ENCODE results near the gene ADCK1.
A peak's percentile ranks its signal among the peaks of the same experiment; 100 is the strongest.
"Not testable (repeated sequence)": the region's sequence is repeated elsewhere in the genome, so short reads cannot be mapped to it uniquely, and the experiment has no call there.

The ADCK1 gene, protein sequence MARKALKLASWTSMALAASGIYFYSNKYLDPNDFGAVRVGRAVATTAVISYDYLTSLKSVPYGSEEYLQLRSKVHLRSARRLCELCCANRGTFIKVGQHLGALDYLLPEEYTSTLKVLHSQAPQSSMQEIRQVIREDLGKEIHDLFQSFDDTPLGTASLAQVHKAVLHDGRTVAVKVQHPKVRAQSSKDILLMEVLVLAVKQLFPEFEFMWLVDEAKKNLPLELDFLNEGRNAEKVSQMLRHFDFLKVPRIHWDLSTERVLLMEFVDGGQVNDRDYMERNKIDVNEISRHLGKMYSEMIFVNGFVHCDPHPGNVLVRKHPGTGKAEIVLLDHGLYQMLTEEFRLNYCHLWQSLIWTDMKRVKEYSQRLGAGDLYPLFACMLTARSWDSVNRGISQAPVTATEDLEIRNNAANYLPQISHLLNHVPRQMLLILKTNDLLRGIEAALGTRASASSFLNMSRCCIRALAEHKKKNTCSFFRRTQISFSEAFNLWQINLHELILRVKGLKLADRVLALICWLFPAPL

DNA sequence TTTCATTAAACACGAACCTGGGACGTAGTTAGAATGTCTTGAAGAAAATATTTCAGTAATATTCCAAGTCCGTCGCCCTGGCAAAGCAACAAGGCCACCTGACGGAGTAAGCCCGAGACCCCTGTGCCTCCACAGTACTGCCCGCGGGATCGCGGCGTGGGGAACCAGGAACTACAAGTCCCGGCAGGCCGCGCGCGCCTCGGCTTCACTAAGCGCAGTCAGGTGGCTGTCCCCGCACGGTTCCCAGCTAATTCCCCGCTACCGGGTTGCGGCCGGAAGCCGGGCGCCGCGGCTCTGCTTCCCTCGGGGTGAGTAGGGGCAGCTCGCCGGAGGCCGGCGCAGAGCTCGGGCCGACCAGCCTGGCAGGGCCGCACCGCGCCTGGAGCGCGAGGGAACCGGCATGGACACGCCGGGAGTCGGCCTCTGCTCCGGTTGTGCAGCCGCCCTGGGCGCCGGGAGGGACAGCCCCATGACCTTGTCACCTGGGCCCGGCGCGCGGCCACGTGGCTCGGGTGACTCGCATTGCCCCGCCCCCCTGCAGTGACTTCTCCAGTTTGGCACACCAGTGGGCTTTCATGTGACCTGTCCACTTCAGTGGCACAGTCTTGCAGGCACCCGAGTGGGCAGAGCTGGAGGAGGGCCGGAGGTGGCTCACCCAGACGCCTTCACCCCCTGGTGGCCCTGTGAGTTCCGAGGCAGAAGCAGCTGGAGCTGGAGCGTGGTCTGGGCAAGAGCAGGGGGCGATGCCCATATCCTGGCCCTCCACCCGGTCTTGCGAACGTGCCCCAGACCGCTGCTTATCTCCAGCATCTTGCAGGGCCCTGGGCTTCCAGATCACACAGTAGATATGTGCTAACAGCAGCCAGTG, at the start of gene ADCK1:
Gene ADCK1 (plus strand): TSS at position 247 of the 868 bp plus-strand sequence. CDS start 18,870 bp downstream, outside the sequence.
- peak; percentile 65 to 67 for DNase-seq (ENCODE audit: low read depth in 2 of 2)

DNA sequence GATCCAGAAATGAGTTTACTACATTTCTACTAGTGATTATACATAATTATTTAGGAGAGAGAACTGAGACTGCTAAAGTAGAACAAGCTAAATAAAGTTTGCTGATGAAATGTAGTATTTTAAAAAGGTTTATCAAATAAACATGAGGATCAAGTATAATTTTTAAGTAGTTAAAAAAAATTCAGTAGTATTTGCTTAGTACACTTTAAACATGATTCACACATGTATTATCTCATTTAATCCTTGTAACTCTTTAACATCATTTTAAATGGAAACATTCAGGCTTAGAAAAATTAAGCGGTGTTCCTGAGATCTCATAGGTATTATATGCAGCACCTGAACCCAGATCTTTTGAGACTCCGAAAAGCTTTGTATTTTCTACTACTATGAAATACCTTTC, 47.6 kb upstream of the ADCK1 start:
- no peak for DNase-seq (ENCODE audit: low read depth in 2 of 2)

DNA sequence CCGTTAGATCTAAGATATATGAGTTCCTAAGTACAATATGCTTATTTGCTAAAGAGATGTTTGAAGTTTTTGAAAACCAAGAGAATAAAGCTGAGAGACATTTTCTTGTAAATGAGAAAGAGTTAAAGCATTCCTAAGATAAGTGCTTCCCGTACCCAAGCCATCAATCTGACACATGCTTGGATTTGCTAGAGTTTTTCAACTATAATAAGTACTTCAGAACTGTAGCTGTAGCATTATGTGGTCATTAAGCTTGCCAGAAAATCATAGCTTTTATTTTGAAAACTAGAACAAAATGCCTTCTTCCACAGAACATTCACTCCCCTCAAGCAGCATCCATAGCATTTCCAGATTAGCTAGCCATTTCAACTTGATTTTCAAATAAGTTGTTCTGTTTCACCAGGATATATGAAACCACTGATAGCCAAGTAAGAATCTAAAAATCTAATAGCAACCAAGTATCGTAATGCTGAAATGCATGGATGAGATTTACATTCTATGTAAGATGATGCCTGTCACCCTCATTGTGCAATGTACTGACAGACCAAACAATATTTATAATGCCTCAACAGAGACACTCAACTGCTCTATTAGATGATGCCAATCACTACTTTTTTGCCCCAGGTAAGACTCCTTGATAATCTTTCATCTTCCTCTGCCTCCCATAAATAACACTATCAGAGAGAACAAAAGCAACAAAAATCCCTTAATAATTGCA, 47.0 kb upstream of the ADCK1 start:
- no peak for DNase-seq (ENCODE audit: low read depth in 2 of 2)

DNA sequence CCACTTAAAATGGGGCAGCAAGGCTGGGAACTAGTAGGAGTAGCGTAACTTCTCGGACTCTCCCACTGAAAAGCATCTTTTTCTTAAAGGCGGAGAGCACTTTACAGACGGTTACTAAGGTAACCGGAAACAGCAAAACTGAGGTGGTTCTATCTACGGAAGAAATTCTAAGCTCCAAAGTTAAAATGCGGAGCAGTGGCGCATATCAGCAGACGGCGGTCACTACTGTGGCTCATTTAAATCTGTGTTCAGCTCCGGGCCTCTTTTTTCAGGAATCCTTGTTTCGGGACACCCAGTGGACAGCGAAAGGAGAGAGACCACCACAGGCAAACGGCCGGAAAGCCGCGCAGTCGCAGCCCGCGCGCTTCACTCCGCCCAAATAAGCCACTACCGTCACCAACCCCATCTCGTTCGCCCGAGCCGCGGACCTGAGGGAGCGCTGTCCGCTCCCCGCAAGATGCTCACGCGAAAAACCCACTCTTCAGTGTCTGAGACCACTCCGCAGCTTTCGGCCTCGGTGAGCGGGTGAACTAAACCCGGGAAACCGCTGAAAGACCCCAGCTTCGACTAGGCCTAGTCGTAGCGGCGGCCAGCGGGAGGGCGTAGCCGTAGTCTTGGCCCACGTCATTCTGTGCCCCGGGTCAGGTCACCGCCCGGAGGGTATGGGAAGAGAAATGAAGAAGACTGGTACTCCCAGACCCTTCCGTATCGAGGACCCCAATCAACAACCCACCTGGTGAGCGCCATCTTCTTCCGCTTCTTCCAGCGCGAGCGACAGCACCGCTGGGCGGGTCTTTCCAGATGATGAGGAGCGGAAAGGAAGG, 39.3 kb upstream of the ADCK1 start, which contains the start of gene SNW1:
Gene SNW1 (minus strand): TSS at position 776 of the 824 bp plus-strand sequence. CDS start 29 bp downstream, at position 747.
- peak; percentile 77 to 86 for DNase-seq (ENCODE audit: low read depth in 2 of 2)

DNA sequence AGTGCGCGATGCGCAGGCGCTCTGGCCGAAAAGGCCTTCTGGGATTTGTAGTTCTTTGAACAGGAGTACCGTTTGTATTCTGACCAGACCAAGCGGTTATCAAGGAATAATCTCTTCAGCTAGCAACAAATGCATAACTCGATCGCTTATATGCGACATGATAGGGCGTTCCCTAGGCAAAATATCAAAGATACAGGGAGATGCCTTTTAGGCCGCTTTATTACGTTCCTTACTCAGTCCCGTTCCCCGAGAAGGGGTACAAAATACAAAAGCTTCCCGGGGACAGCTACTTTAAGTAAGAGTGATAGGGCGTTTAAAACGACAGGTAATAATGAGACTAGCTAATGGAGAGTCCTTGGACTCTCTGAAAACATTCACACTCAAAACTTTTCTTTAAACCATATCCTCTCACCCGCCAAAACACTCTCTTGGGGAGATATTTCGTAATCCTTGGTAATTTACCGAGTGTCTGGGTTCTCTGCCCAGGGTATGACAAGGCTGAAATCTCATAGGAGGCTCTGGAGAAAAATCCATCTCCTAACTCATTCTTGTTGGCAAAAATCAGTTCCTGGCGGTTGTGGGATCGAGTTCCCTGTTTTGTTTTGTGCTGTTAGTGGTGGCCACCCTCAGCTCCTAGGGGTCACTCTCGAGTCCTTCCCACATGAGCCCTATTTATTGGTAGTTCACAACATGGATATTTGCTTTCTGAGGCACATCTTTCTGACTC, 38.5 kb upstream of the ADCK1 start:
- DNase-seq (ENCODE audit: low read depth in 2 of 2) = no peak

DNA sequence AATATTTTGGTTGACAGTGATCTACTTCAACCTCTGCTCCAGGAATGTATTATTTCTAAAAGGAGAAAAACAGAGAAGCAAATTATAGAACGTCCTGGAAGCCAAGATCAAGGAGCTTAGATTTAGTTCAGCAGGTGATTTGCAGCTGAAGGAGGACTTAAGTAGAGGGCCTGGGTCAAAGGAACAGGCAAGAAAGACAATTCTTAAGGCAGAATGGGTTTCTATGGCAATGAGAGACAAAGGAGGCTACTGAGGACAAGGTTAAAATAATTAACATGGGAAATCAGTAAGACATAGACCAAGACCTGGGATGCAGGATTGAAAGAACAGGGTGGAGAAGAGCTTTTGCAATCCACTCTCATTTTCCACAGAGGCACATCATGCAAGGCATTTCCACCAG, 36.6 kb upstream of the ADCK1 start:
- DNase-seq (ENCODE audit: low read depth in 2 of 2) = no peak

DNA sequence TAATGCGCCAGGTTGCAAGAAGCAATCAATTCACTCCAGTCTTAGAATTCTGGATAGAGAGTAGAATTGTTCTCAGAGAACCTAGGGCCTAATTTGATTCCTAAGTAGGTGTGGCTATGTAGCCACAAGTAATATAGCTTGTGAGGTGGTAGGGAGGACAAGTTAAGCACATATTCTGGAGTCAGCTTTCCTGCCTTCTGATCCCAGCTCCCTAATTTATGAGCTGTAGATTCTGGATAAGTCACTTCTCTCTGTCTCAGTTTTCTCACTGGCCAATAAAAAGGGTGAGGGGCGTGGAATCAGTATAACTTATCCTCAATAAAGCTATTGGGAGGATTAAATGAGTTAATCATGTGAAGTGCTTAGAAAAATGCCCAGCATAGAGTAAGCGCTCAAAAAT, 35.9 kb upstream of the ADCK1 start:
- DNase-seq (ENCODE audit: low read depth in 2 of 2) = no peak

DNA sequence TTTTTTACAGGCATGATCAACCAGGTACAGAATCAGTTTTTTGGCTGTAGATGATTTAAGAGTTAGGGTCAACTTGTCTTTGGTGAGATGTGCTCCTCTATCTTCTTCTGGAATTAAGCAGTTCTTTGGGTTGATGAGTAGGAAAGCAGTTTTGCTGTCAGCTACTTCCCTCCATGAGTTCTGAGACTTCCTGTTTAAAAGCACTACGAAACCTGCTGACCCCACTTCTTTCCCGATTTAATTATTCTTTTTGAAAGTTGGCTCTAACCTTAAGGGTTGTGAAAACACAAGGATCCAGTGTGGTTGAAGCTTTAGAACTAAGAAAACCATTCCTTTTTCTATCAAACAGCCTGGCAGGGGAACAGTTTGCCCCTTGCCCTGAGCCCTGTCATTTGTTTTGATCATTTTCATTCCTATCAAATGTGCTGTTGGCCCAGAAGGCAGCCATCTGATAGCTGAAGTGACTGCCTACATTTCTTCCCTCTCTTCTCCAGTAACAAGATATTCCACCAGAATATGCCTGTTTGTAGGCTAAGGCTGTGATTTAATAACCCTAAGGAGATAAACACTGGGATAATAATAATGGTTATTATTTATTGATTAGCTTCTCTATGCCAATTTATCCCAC, 31.4 kb upstream of the ADCK1 start:
- DNase-seq (ENCODE audit: low read depth in 2 of 2) = not testable (repeated sequence)

DNA sequence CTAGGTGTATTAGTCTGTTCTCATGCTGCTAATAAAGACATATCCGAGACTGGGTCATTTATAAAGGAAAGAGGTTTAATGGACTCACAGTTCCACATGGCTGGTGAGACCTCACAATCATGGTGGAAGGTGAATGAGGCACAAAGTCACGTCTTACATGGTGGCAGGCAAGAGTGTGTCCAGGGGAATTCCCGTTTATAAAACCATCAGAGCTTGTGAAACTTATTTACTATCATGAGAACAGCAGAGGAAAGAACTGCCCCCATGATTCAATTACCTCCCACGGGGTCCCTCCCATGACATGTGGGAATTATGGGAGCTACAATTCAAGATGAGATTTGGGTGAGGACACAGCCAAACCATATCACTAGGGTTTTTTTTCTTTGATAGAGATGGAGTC, 25.9 kb upstream of the ADCK1 start:
- DNase-seq (ENCODE audit: low read depth in 2 of 2) = not testable (repeated sequence)

DNA sequence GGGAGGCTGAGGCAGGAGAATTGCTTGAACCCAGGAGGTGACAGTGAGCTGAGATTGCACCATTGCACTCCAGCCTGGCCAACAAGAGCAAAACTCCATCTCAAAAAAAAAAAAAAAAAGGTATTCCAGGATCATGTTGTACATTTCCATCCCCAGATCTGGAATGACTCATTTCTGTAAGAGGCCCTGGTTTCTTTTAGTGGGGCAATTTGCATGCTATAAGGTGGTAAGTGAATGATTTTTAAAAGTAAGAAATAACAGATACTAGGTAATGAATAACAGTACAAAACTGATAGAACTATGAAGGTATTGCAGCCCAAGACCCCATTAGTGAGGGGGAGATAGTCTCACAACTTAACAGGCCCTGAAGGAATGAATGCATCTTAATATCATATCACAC, 17.7 kb upstream of the ADCK1 start:
- no peak for DNase-seq (ENCODE audit: low read depth in 2 of 2)

DNA sequence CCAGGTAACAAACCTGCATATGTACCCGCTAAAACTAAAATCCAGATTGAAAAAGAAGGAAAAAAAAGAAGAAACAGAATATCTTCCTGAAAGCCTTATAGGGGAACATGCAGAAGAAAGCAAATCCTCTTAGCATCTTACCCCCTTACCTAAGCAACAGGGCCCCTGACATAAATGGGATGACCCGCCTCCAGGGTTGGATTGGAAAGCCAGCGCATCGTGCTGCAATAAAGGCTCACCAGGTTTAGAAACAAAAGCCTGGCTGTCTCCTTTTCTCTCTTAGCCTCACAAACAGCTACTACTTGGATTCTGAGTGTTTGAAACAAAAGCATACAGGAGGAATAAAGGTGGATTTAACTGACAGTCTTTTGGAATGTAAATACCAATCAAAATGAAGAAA, 13.8 kb upstream of the ADCK1 start:
- no peak for DNase-seq (ENCODE audit: low read depth in 2 of 2)

DNA sequence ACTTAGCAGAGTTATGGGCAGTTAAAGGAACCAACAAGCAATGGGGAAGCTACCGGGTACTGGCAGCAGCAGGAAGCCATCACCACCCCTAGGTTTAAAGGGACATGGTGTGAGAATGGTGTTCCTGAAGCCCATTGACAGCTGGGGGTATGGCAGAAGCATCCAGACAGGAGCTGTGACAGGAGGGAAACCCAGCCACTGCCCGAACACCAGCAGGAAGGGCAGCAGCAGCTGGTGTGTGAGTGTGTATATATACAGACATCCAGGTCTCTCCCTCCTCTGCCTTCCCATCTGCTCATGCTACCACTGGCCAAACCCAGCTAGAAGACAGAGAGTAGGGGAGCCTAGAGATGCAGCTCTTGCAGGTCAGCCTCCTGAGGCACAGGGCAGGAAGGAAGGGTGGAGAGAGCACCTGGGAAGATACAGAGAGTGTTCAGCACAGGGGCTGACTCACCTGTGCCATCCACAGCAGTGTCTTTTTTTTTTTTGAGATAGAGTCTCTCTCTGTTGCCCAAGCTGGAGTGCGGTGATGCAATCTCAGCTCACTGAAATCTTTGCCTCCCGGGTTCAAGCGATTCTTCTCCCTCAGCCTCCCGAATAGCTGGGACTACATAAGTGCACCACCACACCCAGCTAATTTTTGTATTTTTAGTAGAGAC, 9.2 kb upstream of the ADCK1 start:
- DNase-seq (ENCODE audit: low read depth in 2 of 2) = no peak

DNA sequence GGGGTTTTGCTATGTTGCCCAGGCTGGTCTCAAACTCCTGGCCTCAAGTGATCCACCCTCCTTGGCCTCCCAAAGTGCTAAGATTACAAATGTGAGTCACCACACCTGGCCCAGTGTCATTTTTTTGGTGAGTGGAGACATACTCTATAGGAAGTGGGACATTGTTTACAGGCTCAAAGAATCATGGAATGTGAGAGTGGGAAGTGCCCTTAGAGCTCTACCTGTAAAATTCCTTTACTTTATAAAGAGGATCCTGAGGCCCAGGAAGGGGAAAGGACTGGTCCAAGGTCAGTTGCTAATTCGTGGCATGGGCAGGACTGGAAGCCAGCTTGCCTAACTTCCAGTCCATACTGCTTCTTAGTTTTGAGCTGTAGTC, 8.7 kb upstream of the ADCK1 start:
- no peak for DNase-seq (ENCODE audit: low read depth in 2 of 2)

DNA sequence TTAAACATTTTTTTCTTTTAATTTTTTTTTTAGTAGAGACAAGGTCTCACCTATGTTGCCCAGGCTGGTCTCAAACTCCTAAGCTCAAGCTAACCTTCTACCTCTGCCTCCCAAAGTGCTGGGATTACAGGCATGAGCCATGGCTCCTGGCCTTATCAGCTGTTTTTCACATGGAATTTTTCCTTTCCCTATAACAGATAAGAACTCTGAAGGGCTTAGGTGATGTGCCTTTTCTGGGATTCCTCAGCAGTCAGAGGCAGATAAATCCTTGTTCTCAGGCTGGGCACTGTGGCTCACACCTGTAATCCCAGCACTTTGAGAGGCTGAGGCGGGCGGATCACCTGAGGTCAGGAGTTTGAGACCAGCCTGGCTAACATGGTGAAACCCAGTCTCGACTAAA, 6.7 kb upstream of the ADCK1 start:
- DNase-seq (ENCODE audit: low read depth in 2 of 2) = not testable (repeated sequence)

DNA sequence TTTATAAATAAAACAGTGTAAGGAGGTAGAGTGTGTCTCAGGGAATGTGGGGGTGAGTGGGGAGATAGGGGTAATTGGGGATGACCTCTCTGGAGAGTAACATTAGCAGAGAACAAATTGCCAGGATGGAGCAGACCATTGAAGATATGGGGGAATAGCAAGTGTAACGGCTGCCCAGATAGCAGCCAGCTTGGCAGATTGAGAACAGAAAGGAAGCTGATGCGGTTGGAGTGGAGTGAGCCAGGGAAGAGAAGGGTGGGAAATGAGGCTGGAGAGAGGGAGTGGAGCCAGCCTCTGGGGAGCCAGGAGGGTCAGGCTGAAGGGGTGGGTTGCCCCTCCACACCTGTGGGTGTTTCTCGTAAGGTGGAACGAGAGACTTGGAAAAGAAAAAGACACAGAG, 5.6 kb upstream of the ADCK1 start:
- DNase-seq (ENCODE audit: low read depth in 2 of 2) = no peak

DNA sequence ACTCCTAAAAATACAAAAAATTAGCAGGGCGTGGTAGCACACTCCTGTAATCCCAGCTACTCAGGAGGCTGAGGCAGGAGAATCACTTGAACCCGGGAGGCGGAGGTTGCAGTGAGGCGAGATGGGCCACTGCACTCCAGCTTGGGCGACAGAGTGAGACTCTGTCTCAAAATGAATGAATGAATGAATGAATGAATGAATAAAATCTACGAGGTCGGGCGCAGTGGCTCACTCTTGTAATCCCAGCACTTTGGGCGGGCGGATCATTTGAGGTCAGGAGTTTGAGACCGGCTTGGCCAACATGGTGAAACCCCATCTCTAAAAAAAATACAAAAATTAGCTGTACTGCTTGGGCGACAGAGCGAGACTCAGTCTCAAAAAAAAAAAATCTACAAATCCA, 453 bp upstream of the ADCK1 start:
- DNase-seq (ENCODE audit: low read depth in 2 of 2) = not testable (repeated sequence)

DNA sequence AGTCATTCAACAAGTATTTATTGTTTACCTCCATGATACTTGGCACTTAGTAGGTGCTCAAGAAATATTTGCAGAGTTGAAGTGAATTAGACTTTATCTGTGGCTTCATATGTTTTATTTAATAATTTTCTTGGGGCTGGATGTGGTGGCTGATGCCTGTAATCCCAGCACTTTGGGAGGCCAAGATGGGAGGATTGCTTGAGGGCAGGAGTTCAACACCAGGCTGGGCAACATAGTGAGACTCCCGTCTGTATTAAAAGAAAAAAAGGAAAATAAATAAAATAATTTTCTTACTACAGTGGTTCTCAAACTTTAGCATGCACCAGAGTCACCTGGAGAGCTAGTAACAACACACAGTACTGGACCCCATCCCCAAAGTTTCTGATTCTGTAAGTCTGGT, 905 bp downstream of the ADCK1 start:
- no peak for DNase-seq (ENCODE audit: low read depth in 2 of 2)

DNA sequence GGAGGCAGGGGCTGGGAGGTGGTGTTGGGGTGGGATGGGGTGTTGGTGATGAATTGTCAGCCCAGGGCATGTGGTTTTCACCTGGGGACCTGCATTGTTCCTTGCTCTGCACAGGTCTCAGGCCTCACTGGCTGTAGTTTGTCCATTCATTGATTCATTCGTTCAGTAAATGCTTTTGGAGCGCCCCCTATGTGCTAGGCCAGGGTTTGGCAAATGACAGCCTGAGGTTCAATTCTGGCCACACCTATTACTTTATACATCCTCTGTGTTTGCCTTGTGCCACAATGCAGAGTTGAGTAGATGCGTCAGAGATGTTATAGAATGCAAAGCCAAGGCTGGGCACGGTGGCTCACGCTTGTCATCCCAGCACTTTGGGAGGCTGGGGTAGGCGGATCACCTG, 4.7 kb downstream of the ADCK1 start:
- no peak for DNase-seq (ENCODE audit: low read depth in 2 of 2)

DNA sequence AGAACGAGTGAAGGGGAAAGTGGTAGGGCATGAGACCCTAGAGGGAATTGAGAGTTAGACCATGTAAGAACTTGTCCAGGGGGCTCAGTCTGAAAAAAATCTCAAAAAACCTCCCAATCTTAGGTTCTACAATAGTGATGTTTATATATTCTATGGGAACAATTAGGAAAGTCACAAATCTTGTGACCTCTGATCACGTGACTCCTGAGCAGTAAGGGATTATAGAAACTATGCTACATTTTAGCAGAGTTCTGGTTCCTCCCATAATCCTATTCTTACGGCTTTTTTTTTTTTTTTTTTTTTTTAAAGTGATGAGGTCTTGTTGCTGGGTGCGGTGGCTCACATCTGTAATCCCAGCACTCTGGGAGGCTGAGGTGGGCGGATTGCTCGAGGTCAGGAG, 5.8 kb downstream of the ADCK1 start:
- no peak for DNase-seq (ENCODE audit: low read depth in 2 of 2)
